ENCODE data around the gene ALS2CL.

The ALS2CL gene

DNA sequence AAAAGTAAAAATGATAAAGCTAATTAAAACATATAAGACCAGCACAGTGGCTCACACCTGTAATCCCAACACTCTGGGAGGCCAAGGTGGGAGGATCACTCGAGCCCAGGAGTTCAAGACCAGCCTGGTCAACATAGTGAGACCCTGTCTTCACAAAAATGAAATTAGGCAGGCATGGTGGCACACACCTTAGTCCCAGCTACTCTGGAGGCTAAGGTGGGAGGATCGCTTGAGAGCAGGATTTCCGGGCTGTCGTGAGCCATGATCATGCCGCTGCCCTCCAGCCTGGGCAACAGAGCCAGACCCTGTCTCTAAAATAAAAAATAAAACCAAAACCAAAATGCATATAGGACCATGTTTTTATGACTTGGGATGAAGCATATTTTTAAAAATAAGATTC lies 29.0 kb upstream of the ALS2CL start:
- no peak for TF ChIP-seq CTCF (IDR thresholded peaks at IDR 0.05; ENCODE audit: control insufficient read depth, insufficient read depth, low read depth, low read length, missing control alignments)
- DNase-seq (ENCODE audit: low read depth) = no peak
- no peak overlapping the region for H3K4me3 ChIP-seq (ENCODE audit: control insufficient read depth, low read depth, low read length)

- no peak for TF ChIP-seq CTCF (IDR thresholded peaks at IDR 0.05; ENCODE audit: control insufficient read depth, insufficient read depth, low read depth, low read length, missing control alignments)
- DNase-seq (ENCODE audit: low read depth) = no peak
- H3K4me3 ChIP-seq (ENCODE audit: control insufficient read depth, low read depth, low read length) = no peak overlapping the region
Measured at GRCh38 chr3:46721009-46721408, 27.5 kb upstream of the ALS2CL start.

DNA sequence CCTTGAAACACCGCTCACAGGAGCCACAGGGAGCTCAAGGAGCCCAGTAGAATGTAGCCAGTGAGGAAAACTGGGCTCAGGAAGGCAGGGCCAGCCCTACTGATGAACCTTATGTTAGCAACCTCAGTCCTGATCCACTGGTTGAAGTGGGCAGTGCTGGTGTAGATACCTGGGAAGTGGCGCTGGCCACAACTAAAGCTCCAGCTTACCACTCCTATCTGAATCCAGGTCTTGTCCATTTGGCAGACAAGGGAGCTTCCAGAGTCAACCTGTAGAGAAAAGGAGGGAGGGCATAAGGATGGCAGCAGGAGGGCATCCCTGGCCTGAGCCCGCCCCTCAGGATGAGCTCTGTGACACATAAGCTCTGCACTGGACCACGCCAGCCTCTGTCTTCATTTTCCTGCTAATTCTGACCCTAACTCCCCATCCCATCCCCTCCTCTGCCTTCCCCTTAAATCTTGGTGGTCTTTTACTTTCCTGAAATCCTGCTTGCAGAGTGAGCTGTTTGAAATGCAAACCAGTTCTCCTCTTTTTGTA lies 26.3 kb upstream of the ALS2CL start:
- TF ChIP-seq CTCF (IDR thresholded peaks at IDR 0.05; ENCODE audit: control insufficient read depth, insufficient read depth, low read depth, low read length, missing control alignments) = no peak
- H3K4me3 ChIP-seq (ENCODE audit: control insufficient read depth, low read depth, low read length) = no peak overlapping the region
- no peak for DNase-seq (ENCODE audit: low read depth)

- DNase-seq (ENCODE audit: low read depth) = no peak
- TF ChIP-seq CTCF (IDR thresholded peaks at IDR 0.05; ENCODE audit: control insufficient read depth, insufficient read depth, low read depth, low read length, missing control alignments) = no peak
- H3K4me3 ChIP-seq (ENCODE audit: control insufficient read depth, low read depth, low read length) = no peak overlapping the region
Measured at GRCh38 chr3:46719044-46719565, 25.6 kb upstream of the ALS2CL start.

DNA sequence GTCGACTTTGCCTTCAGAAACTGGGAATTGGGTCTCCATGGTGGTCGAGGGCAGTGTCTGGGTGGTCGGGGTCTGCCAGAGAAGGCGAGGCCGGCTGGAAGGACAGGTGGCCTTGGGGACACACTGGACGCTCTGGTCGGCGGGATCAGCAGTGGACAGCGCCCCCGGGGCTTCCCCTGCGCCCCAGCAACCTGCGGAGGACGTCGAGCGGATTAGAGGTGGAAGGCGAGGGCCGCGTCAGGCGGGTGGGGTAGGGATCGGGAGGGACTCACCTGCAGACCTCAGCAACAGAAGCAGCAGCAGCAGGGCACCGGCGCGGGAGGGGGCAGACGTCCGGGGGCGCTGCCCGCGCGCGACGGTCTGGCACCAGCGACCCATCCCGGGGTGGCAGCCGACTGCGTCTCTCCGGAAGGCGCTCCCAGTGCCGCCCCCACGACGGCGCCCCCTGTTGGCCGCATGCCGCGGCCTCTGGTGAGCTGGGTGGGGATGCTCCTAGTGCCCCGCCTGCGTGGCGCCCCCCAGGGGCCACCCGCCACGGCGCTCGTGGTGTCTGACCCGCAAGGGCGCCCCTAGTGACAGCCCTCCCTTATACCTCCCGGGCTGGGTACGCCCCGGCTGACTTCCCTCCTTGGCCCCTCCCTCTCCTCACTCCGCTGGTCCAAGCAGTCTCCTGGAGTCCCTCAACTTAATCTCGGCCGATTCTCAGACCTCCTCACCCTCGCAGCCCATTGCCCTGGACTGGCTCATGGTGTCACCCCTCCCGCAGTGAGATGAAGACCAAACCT lies 24.2 kb upstream of the ALS2CL start, which contains the start of gene PRSS50:
TSS of gene PRSS50 (minus strand) at position 423 of the 785 bp plus-strand sequence. CDS start at position 378, 45 bp downstream.
- no peak within 1 kb of the TSS for H3K4me3 ChIP-seq (ENCODE audit: control insufficient read depth, low read depth, low read length)
- TF ChIP-seq CTCF (IDR thresholded peaks at IDR 0.05; ENCODE audit: control insufficient read depth, insufficient read depth, low read depth, low read length, missing control alignments) = peak; percentile 25
- no peak for DNase-seq (ENCODE audit: low read depth)

GRCh38 chr3:46716461-46717441 lies 23.3 kb upstream of the ALS2CL start:
- no peak for DNase-seq (ENCODE audit: low read depth)
- TF ChIP-seq CTCF (IDR thresholded peaks at IDR 0.05; ENCODE audit: control insufficient read depth, insufficient read depth, low read depth, low read length, missing control alignments) = no peak
- no peak overlapping the region for H3K4me3 ChIP-seq (ENCODE audit: control insufficient read depth, low read depth, low read length)
